Measurements from ENCODE around the gene SLC13A1. TPM values are rescaled to one million over a fixed set of nuclear protein-coding genes. Genes with fewer than 3 reads are reported as not detected.

The SLC13A1 gene
- not detected in 5 replicates for total RNA-seq (2022; extraction: Qiagen RNA extraction; ENCODE audit: low read depth)

GRCh38 chr7:123199883-123200282 lies at the start of gene SLC13A1:
Gene SLC13A1, minus strand, starts transcription at chr7:123199969. Its CDS starts 23 bp downstream, at chr7:123199946.

Other genes starting within 250 kb of the SLC13A1 start
- gene TAS2R16, start 204.3 kb downstream of the SLC13A1 start, total RNA-seq (2022; extraction: Qiagen RNA extraction; ENCODE audit: low read depth), result not detected in 5 replicates